Karpas-422 (cell line): ENCODE results near the gene FOXE3. TPM values are rescaled to one million over a fixed set of nuclear protein-coding genes. Genes with fewer than 3 reads are reported as not detected.

ENCODE experiments used
- DNase-seq: peaks from one replicate; pipeline ENCODE4 v3.0.0-alpha.2; 2015
- H2AFZ ChIP-seq: fragments of 200-600 bp; sonication (generic); 2 replicates; pipeline ENCODE4 v1.6.1; 2014; ENCODE audit warnings: antibody characterized with exemption, low read length, mixed read lengths
- H3K27ac ChIP-seq: fragments of 200-600 bp; sonication (generic); 2 replicates; pipeline ENCODE4 v1.5.1; 2014; ENCODE audit warnings: mild to moderate bottlenecking, low read length, moderate library complexity
- H3K27me3 ChIP-seq: fragments of 200-600 bp; sonication (generic); 2 replicates; pipeline ENCODE4 v1.6.1; 2014; ENCODE audit warnings: low read length, mixed read lengths
- H3K36me3 ChIP-seq: fragments of 200-600 bp; sonication (generic); 2 replicates; pipeline ENCODE4 v1.6.1; 2014; ENCODE audit warnings: low read length, mixed read lengths; ENCODE audit not compliant: insufficient read depth
- H3K4me1 ChIP-seq: fragments of 200-600 bp; sonication (generic); 2 replicates; pipeline ENCODE4 v1.6.1; 2014; ENCODE audit warnings: mild to moderate bottlenecking, low read length, mixed read lengths
- H3K4me2 ChIP-seq: fragments of 200-600 bp; sonication (generic); 2 replicates; pipeline ENCODE4 v1.6.1; 2014; ENCODE audit warnings: low read length, low read depth, mild to moderate bottlenecking; ENCODE audit not compliant: poor library complexity, severe bottlenecking
- H3K4me3 ChIP-seq: fragments of 200-600 bp; sonication (generic); 2 replicates; pipeline ENCODE4 v1.5.1; 2014; ENCODE audit warnings: mild to moderate bottlenecking, antibody characterized with exemption, low read length, mixed read lengths
- H3K79me2 ChIP-seq: fragments of 200-600 bp; sonication (generic); 2 replicates; pipeline ENCODE4 v1.6.1; 2014; ENCODE audit warnings: mild to moderate bottlenecking, low read length, mixed read lengths
- H3K9ac ChIP-seq: fragments of 200-600 bp; sonication (generic); 2 replicates; pipeline ENCODE4 v1.6.0; 2014; ENCODE audit warnings: low read length
- H3K9me2 ChIP-seq: fragments of 200-600 bp; sonication (generic), shearing (Covaris generic); replicated peaks from 2 replicates; pipeline ENCODE4 v1.6.0; 2014; ENCODE audit warnings: mild to moderate bottlenecking, low read length, moderate library complexity; ENCODE audit not compliant: insufficient read depth
- H3K9me3 ChIP-seq: fragments of 300-700, 200-600 bp; sonication (generic); 2 replicates; pipeline ENCODE4 v1.6.1; 2014; ENCODE audit warnings: low read length, mixed read lengths
- H4K20me1 ChIP-seq: fragments of 200-600 bp; sonication (generic); 2 replicates; pipeline ENCODE4 v1.6.1; 2014; ENCODE audit warnings: mild to moderate bottlenecking, antibody characterized with exemption, low read length, low read depth; ENCODE audit not compliant: insufficient read depth
- total RNA-seq: library from RNA; depleted of rRNA; stranded (reverse); fragments of >200 nt; shearing (Covaris generic); gene quantifications from 2 replicates; pipeline ENCODE4 v1.2.3, GENCODE V29; 2014; ENCODE audit warnings: low replicate concordance

FOXE3 gene
- total RNA-seq, 1 experiment from 2014 or later, result not detected

- Histone ChIP-seq H3K27ac (no peak overlapping the region), H3K27me3 (no peaks in the 10 kb centered on the region)
- DNase-seq, result no peak
These were observed 27.6 kb downstream of the FOXE3 start for GRCh38 chr1:47443530-47444296.

GRCh38 chr1:47444297-47444561, 28.1 kb downstream of the FOXE3 start:
- Histone ChIP-seq H2AFZ (no peak overlapping the region), H3K4me3 (peak overlapping the region; percentile 62), H3K27me3 (no peaks in the 10 kb centered on the region), H3K9ac (no peak overlapping the region), H3K4me1 (peaks cover 20% of the 10 kb centered on the region), H3K4me2 (peak overlapping the region; percentile 80), H3K79me2 (no peaks in the 10 kb centered on the region), H3K36me3 (no peaks in the 10 kb centered on the region), H3K9me2 (no peaks in the 10 kb centered on the region), H4K20me1 (0 out of 2 replicates have a peak, but pooled peaks cover 7% of the 10 kb centered on the region), H3K27ac (no peak overlapping the region), H3K9me3 (no peaks in the 10 kb centered on the region)
- no peak for DNase-seq

More at GRCh38 chr1:47443530-47444296, 27.6 kb downstream of the FOXE3 start:
- Histone ChIP-seq H3K9me2 (no peaks in the 10 kb centered on the region), H4K20me1 (0 out of 2 replicates have a peak, but pooled peaks cover 7% of the 10 kb centered on the region), H3K9ac (no peak overlapping the region), H3K4me2 (no peak overlapping the region), H2AFZ (no peak overlapping the region), H3K36me3 (no peaks in the 10 kb centered on the region), H3K4me3 (no peak overlapping the region), H3K79me2 (no peaks in the 10 kb centered on the region), H3K9me3 (no peaks in the 10 kb centered on the region), H3K4me1 (peaks cover 20% of the 10 kb centered on the region)

DNA sequence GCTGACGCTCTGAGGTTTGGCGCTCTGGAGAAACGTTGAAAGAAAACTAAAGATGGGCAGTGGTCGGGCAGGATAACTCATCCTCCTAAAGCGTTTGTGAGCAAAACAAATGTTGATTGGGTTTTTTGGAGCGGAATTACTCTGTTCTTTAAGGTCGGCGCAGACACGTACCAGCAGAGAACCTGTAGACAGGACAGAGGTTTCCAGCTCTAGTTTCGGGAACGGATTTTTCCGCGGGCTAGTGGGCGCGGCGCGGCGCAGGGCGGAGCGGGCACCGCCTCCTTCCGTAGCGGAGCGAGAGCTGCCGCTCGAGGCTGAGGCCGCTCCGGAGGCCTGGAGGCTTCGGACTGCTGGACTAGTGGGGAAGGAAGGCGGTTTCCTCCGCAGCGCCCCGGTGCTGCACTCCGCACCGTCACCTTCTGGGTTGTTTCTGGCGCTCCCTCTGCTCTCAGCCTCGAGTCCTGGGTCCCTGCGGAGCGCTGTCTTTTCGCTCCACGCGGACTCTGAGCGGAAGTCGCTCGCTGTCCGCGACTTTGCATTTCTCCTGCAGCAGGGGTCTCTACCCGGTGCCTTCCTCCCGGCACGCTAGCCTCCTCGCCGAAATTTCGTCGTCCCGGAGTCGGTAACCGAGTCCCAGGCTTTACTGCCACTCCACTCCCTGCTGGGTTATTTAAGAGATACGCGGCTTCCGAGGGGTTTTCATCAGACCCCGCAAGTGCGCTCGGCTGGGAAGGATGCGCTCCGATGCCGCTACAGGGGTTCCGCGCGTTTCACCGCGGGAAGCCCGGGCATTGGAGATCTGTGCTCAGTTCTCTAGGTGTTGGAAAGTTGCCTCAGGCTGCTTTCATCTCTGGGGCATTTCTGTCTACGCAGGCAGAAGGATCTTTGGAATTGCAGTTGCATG, 28.7 kb downstream of the FOXE3 start:
- Histone ChIP-seq H3K9ac (peak overlapping the region; percentile 56), H3K9me3 (no peaks in the 10 kb centered on the region), H4K20me1 (0 out of 2 replicates have a peak, but pooled peaks cover 7% of the 10 kb centered on the region), H3K27ac (no peak overlapping the region), H3K9me2 (no peaks in the 10 kb centered on the region), H2AFZ (peak overlapping the region; percentile 73; the same call in 1 of the 2 replicates), H3K4me1 (peaks cover 20% of the 10 kb centered on the region), H3K36me3 (no peaks in the 10 kb centered on the region), H3K27me3 (no peaks in the 10 kb centered on the region), H3K4me3 (peak overlapping the region; percentile 62), H3K79me2 (no peaks in the 10 kb centered on the region), H3K4me2 (peak overlapping the region; percentile 80)
- DNase-seq, result peak; percentile 52

- no peaks in the 10 kb centered on the region for H3K27me3 ChIP-seq
These were observed 29.9 kb downstream of the FOXE3 start for GRCh38 chr1:47445823-47446550.

DNA sequence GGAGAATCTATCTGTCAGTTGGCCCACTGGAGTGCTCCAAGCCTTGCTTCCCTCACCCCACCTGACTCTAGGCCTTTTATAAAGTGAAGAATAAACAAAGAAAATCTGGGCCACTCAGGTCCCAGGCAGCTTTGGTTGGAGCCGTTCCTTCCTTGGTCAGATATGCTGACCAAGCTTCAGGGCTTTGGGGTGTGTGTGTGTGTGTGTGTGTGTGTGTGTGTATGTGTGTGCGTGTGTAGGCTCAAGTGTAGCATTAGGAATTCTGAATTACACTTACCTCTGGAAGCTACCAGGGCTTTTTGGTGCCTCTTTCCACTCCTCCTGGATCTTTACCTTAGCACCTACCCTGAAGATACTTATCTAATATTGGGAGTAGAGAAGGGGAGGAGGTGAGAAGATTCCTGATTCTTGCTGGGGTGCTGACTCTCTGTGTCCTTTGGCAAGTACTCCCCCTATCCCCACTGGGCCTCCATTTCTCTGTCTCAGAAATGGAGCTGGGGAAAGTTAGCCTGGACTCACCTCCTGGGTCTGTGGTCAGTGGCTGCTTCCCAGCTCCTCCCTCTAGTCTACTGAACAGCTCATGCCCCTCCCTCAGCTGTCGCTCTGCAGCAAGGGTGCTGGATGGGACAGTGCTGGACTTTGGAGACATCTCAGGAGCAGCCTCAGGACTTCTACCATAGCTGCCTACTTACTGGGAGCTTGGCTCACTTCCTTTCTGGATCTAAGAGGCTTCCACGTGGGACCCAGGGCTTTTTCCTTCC, 32.6 kb downstream of the FOXE3 start:
- H3K36me3 ChIP-seq, result no peaks in the 10 kb centered on the region
- no peaks in the 10 kb centered on the region for H3K9me2 ChIP-seq
- 0 out of 2 replicates have a peak, but pooled peaks cover 3% of the 10 kb centered on the region for H4K20me1 ChIP-seq
- no peaks in the 10 kb centered on the region for H3K79me2 ChIP-seq
- no peak for DNase-seq
- H3K9me3 ChIP-seq, result no peaks in the 10 kb centered on the region
- H3K9ac ChIP-seq, result no peak overlapping the region
- H2AFZ ChIP-seq, result no peak overlapping the region
- no peak overlapping the region for H3K4me2 ChIP-seq
- no peaks in the 10 kb centered on the region for H3K27me3 ChIP-seq
- H3K27ac ChIP-seq, result no peak overlapping the region
- no peak overlapping the region for H3K4me3 ChIP-seq
- peaks cover 20% of the 10 kb centered on the region for H3K4me1 ChIP-seq

More at GRCh38 chr1:47445823-47446550, 29.9 kb downstream of the FOXE3 start:
- Histone ChIP-seq H3K9ac (no peak overlapping the region), H3K9me3 (no peaks in the 10 kb centered on the region), H3K36me3 (no peaks in the 10 kb centered on the region), H3K27ac (no peak overlapping the region), H3K79me2 (no peaks in the 10 kb centered on the region), H3K4me2 (no peak overlapping the region), H4K20me1 (0 out of 2 replicates have a peak, but pooled peaks cover 7% of the 10 kb centered on the region), H3K9me2 (no peaks in the 10 kb centered on the region), H2AFZ (no peak overlapping the region), H3K4me3 (no peak overlapping the region), H3K4me1 (peaks cover 20% of the 10 kb centered on the region)
- no peak for DNase-seq

DNA sequence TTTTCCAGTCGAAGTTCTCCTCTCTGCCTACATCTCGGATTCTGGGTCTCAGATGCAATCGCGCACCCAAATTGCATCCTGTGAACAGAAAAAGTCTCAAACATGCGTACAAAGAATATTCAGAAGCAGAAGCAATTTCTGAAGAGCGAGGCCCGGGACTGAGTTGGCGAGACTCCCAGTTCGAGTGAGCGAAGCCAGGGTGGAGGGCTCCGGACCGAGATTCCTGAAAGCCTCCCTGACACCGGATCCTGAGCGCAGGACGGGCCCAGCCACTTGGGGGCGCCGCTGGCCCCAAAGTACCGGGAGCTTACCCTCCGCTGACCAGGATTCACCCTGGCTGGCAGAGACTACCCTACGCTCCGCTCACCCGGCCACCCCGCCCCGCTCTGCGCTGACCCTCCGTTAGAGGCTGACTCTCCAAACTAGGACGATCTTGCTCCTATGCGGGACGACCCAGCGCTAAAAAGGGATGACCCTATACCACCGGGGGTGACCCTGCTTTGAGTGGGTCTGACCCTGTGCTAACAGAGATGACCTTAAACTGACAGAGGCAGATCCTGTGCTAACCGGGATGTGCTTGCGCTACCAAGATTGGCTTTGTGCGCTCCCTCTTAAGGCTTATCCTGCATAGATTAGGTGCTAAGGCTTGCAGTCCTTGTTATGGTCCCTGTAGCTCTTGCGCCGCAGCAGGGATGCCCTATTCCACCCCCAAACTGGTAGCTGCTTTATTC, 33.9 kb downstream of the FOXE3 start:
- Histone ChIP-seq H3K27ac (no peak overlapping the region), H3K9ac (no peak overlapping the region), H3K4me3 (no peak overlapping the region), H3K9me3 (no peaks in the 10 kb centered on the region), H3K9me2 (no peaks in the 10 kb centered on the region), H3K4me2 (no peak overlapping the region), H4K20me1 (0 out of 2 replicates have a peak, but pooled peaks cover 3% of the 10 kb centered on the region), H2AFZ (no peak overlapping the region), H3K4me1 (peaks cover 13% of the 10 kb centered on the region), H3K36me3 (no peaks in the 10 kb centered on the region), H3K79me2 (no peaks in the 10 kb centered on the region), H3K27me3 (no peaks in the 10 kb centered on the region)
- DNase-seq, result no peak

DNA sequence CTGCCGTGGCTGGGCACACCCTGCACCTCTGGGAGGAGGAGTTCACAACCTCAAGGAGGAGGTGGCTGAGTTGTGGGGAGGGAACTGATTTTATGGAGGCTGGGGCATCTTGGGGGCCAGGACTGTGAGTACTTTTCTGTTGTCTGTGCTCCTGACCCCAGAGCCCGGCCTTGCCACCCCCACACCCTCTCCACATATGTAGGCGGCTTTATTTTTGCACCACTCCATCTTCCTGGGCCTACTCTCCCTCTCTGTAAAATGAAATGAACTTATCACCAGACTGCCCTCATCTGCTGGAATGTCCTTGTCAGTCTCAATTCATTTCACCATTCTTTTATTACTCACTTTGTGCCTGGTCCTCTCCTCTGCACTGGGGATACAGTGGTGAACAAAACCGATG, 34.5 kb downstream of the FOXE3 start:
- no peak overlapping the region for H3K27ac ChIP-seq
- no peaks in the 10 kb centered on the region for H3K9me2 ChIP-seq
- H3K4me1 ChIP-seq, result peaks cover 7% of the 10 kb centered on the region
- H2AFZ ChIP-seq, result no peak overlapping the region
- H3K9me3 ChIP-seq, result no peaks in the 10 kb centered on the region
- no peak overlapping the region for H3K9ac ChIP-seq
- H3K4me2 ChIP-seq, result no peak overlapping the region
- no peaks in the 10 kb centered on the region for H3K79me2 ChIP-seq
- no peak for DNase-seq
- H3K27me3 ChIP-seq, result no peaks in the 10 kb centered on the region
- H3K4me3 ChIP-seq, result no peak overlapping the region
- H4K20me1 ChIP-seq, result 0 out of 2 replicates have a peak, but pooled peaks cover 3% of the 10 kb centered on the region
- H3K36me3 ChIP-seq, result no peaks in the 10 kb centered on the region
